Measurements from ENCODE around the gene BRIP1. TPM values are rescaled to one million over a fixed set of nuclear protein-coding genes. Genes with fewer than 3 reads are reported as not detected.

Gene BRIP1
- total RNA-seq, 2 experiments from 2014 or later = 23.8 to 30.6 TPM

DNA sequence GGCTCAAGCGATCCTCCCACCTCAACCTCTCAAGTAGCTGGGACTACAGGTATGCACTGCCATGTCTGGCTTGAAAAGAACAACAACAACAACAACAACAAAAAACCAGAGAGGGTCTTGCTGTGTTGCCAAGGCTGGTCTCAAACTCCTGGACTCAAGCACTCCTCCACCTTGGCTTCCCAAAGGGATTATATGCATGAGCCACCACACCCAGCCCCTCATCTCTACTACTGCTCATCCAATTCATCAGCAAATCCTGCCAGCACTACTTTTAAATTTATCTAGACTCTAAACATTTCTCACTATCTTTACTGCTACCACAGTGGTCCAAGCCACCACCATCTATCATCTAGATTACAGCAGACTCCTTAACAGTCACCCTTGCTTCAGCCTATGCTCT, 109.6 kb downstream of the BRIP1 start:
- CTCF ChIA-PET = no interaction called here
- peaks cover 50% of the 10 kb centered on the region for H3K36me3 Mint-ChIP-seq
- no peaks in the 10 kb centered on the region for H3K27me3 Mint-ChIP-seq
- peaks cover 31% of the 10 kb centered on the region for H3K4me1 Mint-ChIP-seq
- no peak for DNase-seq
- no peak overlapping the region for H3K4me3 Mint-ChIP-seq
- no peak overlapping the region for H3K27ac Mint-ChIP-seq
- no peak for ATAC-seq
- peaks cover 2% of the 10 kb centered on the region for H3K9me3 Mint-ChIP-seq (ENCODE audit: low read depth)

DNA sequence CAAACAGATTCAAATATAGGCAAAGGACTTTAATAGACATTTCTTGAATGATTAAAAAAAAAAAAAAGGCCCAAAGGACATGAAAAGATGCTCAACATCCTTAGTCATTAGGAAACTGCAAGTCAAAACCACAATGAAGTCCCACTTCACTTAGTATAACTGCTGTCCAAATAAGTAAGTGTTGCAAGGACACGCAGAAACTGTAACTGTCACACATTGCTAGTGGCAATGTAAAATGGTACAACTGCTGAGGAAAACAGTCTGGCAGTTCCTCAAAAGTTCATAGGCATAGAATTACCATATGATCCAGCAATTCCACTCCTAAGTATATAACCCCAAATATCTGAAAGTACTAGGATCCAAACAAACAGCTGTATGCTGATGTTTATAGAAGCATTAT, 112.7 kb downstream of the BRIP1 start:
- H3K27ac Mint-ChIP-seq = peak overlapping the region; percentile 63
- CTCF ChIA-PET = no interaction called here

DNA sequence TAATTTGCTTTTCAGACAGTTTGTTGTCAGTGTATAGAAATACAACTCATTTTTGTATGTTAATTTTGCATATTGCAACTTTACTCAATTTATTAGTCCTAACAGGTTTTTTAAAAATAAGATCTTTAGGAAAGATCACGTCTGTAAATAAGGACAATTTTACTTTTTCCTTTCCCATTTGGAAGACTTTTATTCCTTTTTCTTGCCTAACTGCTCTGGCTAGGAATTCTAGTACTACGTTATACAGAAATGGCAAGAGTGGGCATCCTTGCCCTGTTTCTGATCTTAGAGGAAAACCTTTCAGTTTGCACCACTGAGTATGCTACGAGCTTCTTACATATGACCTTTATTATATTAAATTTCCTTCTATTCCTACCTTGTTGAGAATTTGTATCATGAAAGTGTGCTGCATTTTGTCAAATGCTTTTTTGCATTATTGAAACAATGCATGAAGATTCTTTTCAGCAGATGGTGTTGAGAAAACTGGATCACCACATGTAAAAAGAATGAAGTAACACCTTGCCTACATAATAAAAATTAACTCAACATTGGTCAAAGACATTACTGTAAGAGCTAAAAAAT, 113.4 kb downstream of the BRIP1 start:
- ATAC-seq (no peak), DNase-seq (no peak)
- H3K27me3 Mint-ChIP-seq = no peaks in the 10 kb centered on the region
- H3K27ac Mint-ChIP-seq = no peak overlapping the region
- CTCF ChIA-PET = interaction anchor here (0.9 kb wide), 1 partner anchor 359 kb away, joined by 3 read pairs; no protein-coding TSS in a partner anchor
- peaks cover 46% of the 10 kb centered on the region for H3K36me3 Mint-ChIP-seq
- H3K4me3 Mint-ChIP-seq = no peak overlapping the region
- peaks cover 12% of the 10 kb centered on the region for H3K9me3 Mint-ChIP-seq (ENCODE audit: low read depth)
- H3K4me1 Mint-ChIP-seq = peaks cover 21% of the 10 kb centered on the region

More for the DNA sequence above, 112.7 kb downstream of the BRIP1 start:
- peak; percentile 82 for ATAC-seq
- Mint-ChIP-seq H3K9me3 (ENCODE audit: low read depth) (peaks cover 12% of the 10 kb centered on the region), H3K4me3 (no peak overlapping the region), H3K27me3 (no peaks in the 10 kb centered on the region), H3K36me3 (peaks cover 46% of the 10 kb centered on the region), H3K4me1 (peaks cover 22% of the 10 kb centered on the region)
- no peak for DNase-seq

GRCh38 chr17:61746248-61746985, 116.9 kb downstream of the BRIP1 start:
- Mint-ChIP-seq H3K27me3 (no peaks in the 10 kb centered on the region), H3K4me3 (no peak overlapping the region), H3K27ac (no peak overlapping the region), H3K4me1 (peaks cover 21% of the 10 kb centered on the region), H3K36me3 (peaks cover 55% of the 10 kb centered on the region), H3K9me3 (ENCODE audit: low read depth) (peaks cover 13% of the 10 kb centered on the region)
- ATAC-seq = no peak
- CTCF ChIA-PET = no interaction called here
- DNase-seq = no peak

DNA sequence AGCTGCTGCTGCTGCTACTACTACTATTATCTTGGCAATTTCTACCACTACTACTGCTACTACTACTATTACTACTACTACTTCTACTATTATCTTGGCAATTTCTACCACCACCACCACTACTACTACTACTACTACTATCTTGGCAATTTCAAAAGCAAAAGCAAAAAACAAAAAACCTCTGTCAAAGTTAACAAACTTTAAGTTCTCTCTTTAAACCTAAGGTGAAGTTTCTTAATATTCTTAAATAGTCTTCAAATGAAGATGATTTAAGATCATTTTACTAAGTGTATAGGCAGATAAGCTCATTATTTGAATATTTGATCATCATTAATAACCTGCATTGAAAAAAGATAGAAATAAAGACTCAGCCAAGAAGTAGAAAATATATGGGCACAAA, 118.5 kb downstream of the BRIP1 start:
- H3K27me3 Mint-ChIP-seq = no peaks in the 10 kb centered on the region
- H3K9me3 Mint-ChIP-seq (ENCODE audit: low read depth) = peaks cover 17% of the 10 kb centered on the region
- ATAC-seq (no peak), DNase-seq (no peak)
- H3K4me3 Mint-ChIP-seq = no peak overlapping the region
- peaks cover 67% of the 10 kb centered on the region for H3K36me3 Mint-ChIP-seq
- CTCF ChIA-PET = no interaction called here
- no peak overlapping the region for H3K27ac Mint-ChIP-seq
- peaks cover 6% of the 10 kb centered on the region for H3K4me1 Mint-ChIP-seq

GRCh38 chr17:61744252-61744651, 119.1 kb downstream of the BRIP1 start:
- H3K27me3 Mint-ChIP-seq = no peaks in the 10 kb centered on the region
- H3K27ac Mint-ChIP-seq = no peak overlapping the region
- peaks cover 5% of the 10 kb centered on the region for H3K4me1 Mint-ChIP-seq
- no peak for DNase-seq
- peaks cover 69% of the 10 kb centered on the region for H3K36me3 Mint-ChIP-seq
- H3K4me3 Mint-ChIP-seq = no peak overlapping the region
- CTCF ChIA-PET = no interaction called here
- no peak for ATAC-seq
- peaks cover 15% of the 10 kb centered on the region for H3K9me3 Mint-ChIP-seq (ENCODE audit: low read depth)

DNA sequence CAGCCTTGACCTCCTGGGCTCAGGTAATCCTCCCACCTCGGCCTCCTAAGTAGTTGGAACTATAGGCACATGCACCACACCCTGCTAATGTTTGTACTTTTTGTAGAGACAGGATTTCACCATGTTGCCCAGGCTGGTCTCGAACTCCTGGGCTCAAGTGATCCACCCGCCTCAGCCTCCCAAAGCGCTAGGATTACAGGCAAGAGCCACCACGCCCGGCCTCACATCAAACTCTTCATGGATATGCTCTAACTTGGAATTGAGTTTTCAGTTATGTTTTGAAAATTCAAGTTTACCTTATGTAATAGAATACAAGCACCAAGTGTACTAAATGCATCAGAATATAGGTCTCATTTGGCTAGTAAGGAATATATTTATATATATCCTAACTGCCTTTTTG, 119.6 kb downstream of the BRIP1 start:
- DNase-seq (no peak), ATAC-seq (no peak)
- Mint-ChIP-seq H3K36me3 (peaks cover 71% of the 10 kb centered on the region), H3K4me1 (peaks cover 5% of the 10 kb centered on the region), H3K27me3 (no peaks in the 10 kb centered on the region), H3K27ac (no peak overlapping the region), H3K9me3 (ENCODE audit: low read depth) (peaks cover 15% of the 10 kb centered on the region), H3K4me3 (no peak overlapping the region)
- CTCF ChIA-PET = no interaction called here

- no peak overlapping the region for H3K4me3 Mint-ChIP-seq
- no peaks in the 10 kb centered on the region for H3K4me1 Mint-ChIP-seq
- peaks cover 8% of the 10 kb centered on the region for H3K9me3 Mint-ChIP-seq (ENCODE audit: low read depth)
- CTCF ChIA-PET = no interaction called here
- H3K36me3 Mint-ChIP-seq = peaks cover 65% of the 10 kb centered on the region
- DNase-seq (no peak), ATAC-seq (no peak)
- H3K27ac Mint-ChIP-seq = no peak overlapping the region
- no peaks in the 10 kb centered on the region for H3K27me3 Mint-ChIP-seq
Observed at GRCh38 chr17:61739002-61739401, 124.3 kb downstream of the BRIP1 start.

DNA sequence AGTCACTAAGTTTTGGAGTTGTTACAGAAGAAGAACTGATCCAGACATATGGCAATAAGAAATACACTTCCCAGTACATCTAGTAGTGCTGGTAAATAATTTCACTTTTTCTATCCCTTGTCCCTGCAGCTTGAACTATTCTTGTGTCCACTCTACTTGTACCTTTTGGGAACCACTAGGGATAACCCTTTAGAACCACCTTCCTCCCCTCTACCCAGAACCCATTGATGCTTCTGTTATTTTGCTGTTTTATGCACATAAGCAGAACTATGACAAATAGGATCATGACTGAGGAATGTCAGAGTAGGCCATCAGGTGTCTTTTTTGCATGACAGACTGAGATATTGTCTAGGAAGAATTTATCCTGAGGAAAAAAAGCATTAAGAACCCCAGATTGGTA, 125.1 kb downstream of the BRIP1 start:
- H3K9me3 Mint-ChIP-seq (ENCODE audit: low read depth) = peaks cover 8% of the 10 kb centered on the region
- peaks cover 61% of the 10 kb centered on the region for H3K36me3 Mint-ChIP-seq

DNA sequence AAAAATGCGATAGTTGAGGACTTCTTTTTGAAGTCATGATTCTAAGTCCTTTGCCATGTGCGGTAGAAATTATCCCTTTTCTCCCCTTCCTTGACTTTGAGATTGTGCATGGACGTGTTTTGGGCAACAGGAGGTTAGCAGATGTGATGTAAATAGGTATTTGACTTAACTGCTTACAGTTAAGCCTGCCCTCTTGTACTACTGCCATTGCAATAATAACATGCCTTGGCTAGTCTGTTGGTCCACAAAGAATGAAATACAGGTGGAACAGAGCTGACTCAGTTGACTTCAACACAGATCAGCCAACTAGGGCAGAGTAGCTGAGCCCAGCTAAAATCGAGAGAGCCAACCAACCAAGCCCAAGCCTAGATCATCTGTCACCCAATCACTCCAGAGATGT, 125.5 kb downstream of the BRIP1 start:
- ATAC-seq (no peak), DNase-seq (no peak)
- Mint-ChIP-seq H3K36me3 (peaks cover 60% of the 10 kb centered on the region), H3K27ac (no peak overlapping the region), H3K27me3 (no peaks in the 10 kb centered on the region), H3K9me3 (ENCODE audit: low read depth) (peaks cover 8% of the 10 kb centered on the region), H3K4me1 (no peaks in the 10 kb centered on the region), H3K4me3 (no peak overlapping the region)
- CTCF ChIA-PET = no interaction called here

More for the DNA sequence above, 125.1 kb downstream of the BRIP1 start:
- H3K4me1 Mint-ChIP-seq = no peaks in the 10 kb centered on the region
- H3K27ac Mint-ChIP-seq = no peak overlapping the region
- CTCF ChIA-PET = no interaction called here
- H3K4me3 Mint-ChIP-seq = no peak overlapping the region
- ATAC-seq (no peak), DNase-seq (no peak)
- H3K27me3 Mint-ChIP-seq = no peaks in the 10 kb centered on the region

- ATAC-seq (no peak), DNase-seq (no peak)
- Mint-ChIP-seq H3K27me3 (no peaks in the 10 kb centered on the region), H3K36me3 (peaks cover 47% of the 10 kb centered on the region), H3K9me3 (ENCODE audit: low read depth) (peaks cover 7% of the 10 kb centered on the region), H3K27ac (no peak overlapping the region), H3K4me3 (no peak overlapping the region), H3K4me1 (no peaks in the 10 kb centered on the region)
- CTCF ChIA-PET = no interaction called here
Observed at GRCh38 chr17:61736438-61736837, 126.9 kb downstream of the BRIP1 start.

- Mint-ChIP-seq H3K27ac (no peak overlapping the region), H3K27me3 (no peaks in the 10 kb centered on the region), H3K4me1 (no peaks in the 10 kb centered on the region), H3K36me3 (peaks cover 44% of the 10 kb centered on the region), H3K9me3 (ENCODE audit: low read depth) (peaks cover 3% of the 10 kb centered on the region), H3K4me3 (no peak overlapping the region)
- no peak for DNase-seq
- no peak for ATAC-seq
- CTCF ChIA-PET = no interaction called here
Observed at GRCh38 chr17:61735807-61736206, 127.5 kb downstream of the BRIP1 start.

GRCh38 chr17:61734466-61734865, 128.9 kb downstream of the BRIP1 start:
- Mint-ChIP-seq H3K4me1 (no peaks in the 10 kb centered on the region), H3K4me3 (no peak overlapping the region), H3K9me3 (ENCODE audit: low read depth) (peaks cover 3% of the 10 kb centered on the region), H3K27me3 (no peaks in the 10 kb centered on the region), H3K36me3 (peaks cover 31% of the 10 kb centered on the region), H3K27ac (no peak overlapping the region)
- ATAC-seq = no peak
- CTCF ChIA-PET = no interaction called here
- DNase-seq = no peak

DNA sequence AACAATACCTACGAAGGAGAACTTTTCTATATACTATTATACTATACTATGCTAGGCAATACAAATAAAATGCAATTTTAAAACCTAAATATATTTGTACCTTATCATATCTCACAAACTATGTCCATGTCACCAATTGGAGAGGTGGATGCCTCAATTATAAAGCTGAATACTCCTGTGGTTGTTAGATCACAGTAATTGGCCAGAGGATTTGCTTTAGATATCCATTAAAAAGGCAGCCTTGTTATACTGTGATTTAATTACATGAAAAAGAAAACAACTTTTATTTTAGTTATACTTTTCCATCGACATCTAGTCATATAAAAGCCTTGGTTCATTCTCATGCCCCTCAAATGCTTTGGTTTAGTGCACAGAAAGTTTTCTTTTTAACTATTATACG, 129.3 kb downstream of the BRIP1 start:
- Mint-ChIP-seq H3K4me3 (no peak overlapping the region), H3K36me3 (peaks cover 31% of the 10 kb centered on the region), H3K27ac (no peak overlapping the region), H3K27me3 (no peaks in the 10 kb centered on the region), H3K9me3 (ENCODE audit: low read depth) (peaks cover 3% of the 10 kb centered on the region), H3K4me1 (no peaks in the 10 kb centered on the region)
- CTCF ChIA-PET = no interaction called here
- DNase-seq (no peak), ATAC-seq (no peak)
